ENCODE results near the gene HOXA11.

DNA sequence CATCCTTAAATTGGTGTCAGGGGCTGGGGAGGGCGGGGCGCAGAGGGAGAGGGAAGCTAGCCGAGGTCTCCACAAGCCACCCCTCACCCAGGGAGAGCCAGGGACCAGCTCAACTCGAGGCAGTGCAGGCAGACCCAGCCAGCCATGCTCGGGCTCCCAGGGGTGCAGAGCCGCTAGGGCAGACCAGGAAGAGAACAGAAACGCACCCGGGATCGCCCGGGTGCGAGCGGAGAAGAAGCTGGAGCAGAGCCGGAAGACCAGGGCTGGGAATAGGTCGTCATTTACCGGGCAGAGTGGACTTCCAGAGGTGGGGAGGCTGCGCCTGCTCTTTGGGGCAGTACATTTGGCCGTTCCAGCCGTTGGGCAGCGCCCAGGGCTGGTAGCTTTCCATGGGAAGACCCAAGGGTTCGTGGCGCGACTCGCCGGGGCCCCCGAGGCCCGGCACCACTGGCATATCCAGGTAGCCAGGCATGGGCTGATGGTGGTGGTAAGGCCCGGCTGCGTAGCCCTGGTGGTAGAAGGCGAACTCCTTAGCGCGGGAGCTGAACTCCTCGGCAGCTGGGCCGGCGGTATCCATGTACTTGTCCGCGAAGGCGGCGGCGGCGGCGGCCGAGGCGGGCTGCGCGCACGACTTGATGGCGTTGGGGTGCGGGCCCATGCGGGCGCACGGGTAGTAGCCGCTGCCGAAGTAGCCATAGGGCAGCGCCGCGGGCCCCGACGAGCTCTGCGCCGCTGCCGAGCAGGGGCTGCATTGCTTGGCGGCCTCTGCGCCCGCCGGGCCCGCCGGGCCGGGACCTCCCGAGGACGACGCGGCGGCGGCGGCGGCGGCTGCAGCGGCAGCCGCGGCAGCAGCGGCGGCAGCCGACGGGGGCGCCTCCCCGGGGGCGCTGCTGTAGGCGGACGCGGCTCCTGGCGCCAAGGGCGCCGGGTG, 14.1 kb upstream of the HOXA11 start:
- TF ChIP-seq, protein P1, sequence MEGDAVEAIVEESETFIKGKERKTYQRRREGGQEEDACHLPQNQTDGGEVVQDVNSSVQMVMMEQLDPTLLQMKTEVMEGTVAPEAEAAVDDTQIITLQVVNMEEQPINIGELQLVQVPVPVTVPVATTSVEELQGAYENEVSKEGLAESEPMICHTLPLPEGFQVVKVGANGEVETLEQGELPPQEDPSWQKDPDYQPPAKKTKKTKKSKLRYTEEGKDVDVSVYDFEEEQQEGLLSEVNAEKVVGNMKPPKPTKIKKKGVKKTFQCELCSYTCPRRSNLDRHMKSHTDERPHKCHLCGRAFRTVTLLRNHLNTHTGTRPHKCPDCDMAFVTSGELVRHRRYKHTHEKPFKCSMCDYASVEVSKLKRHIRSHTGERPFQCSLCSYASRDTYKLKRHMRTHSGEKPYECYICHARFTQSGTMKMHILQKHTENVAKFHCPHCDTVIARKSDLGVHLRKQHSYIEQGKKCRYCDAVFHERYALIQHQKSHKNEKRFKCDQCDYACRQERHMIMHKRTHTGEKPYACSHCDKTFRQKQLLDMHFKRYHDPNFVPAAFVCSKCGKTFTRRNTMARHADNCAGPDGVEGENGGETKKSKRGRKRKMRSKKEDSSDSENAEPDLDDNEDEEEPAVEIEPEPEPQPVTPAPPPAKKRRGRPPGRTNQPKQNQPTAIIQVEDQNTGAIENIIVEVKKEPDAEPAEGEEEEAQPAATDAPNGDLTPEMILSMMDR (IDR thresholded peaks at IDR 0.05; ENCODE audit: low read depth, low read length, missing input control): no peak
- TF ChIP-seq EGR1 (IDR thresholded peaks at IDR 0.05; ENCODE audit: low read depth in 2 of 2) (no peak), HNF4A (conservative IDR thresholded peaks at IDR 0.05) (no peak)
